ENCODE data around the gene TMEM143. TPM values are rescaled to one million over a fixed set of nuclear protein-coding genes. Genes with fewer than 3 reads are reported as not detected.
"Not testable (repeated sequence)": the region's sequence is repeated elsewhere in the genome, so short reads cannot be mapped to it uniquely, and the experiment has no call there.

Gene TMEM143
- total and polyA plus RNA-seq, 3 donors from 2014 or later: 5.0 to 22.9 (median 14.1) TPM

DNA sequence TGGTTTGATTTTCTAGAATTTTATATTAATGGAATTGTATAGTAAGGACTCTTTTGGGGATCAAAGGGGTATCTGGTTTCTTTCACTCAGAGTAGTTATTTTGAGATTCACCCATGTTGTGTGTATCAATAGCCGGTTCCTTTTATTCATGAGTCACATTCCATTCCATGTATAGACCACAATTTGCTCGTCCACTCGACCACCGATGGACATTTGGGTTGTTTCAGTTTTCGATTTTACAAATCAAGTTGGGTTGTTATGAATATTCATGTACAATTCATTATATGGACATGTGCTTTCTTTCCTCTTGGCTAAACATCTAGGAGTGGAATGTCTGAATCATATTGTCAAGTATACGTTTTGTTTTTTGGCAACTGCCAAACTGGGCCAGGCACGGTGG, 48.0 kb downstream of the TMEM143 start:
- intact Hi-C loops (cut with DNase I; ENCODE audit: low total_unique reads): no loop called here
- Histone ChIP-seq H3K4me1 (peaks cover 3% of the 10 kb centered on the region), H3K27me3 (no peaks in the 10 kb centered on the region), H3K4me3 (no peak overlapping the region), H3K27ac (no peak overlapping the region), H3K9me3 (no peaks in the 10 kb centered on the region), H3K36me3 (ENCODE audit: low read depth, missing control alignments) (no peaks in the 10 kb centered on the region)
- TF ChIP-seq, protein P1, sequence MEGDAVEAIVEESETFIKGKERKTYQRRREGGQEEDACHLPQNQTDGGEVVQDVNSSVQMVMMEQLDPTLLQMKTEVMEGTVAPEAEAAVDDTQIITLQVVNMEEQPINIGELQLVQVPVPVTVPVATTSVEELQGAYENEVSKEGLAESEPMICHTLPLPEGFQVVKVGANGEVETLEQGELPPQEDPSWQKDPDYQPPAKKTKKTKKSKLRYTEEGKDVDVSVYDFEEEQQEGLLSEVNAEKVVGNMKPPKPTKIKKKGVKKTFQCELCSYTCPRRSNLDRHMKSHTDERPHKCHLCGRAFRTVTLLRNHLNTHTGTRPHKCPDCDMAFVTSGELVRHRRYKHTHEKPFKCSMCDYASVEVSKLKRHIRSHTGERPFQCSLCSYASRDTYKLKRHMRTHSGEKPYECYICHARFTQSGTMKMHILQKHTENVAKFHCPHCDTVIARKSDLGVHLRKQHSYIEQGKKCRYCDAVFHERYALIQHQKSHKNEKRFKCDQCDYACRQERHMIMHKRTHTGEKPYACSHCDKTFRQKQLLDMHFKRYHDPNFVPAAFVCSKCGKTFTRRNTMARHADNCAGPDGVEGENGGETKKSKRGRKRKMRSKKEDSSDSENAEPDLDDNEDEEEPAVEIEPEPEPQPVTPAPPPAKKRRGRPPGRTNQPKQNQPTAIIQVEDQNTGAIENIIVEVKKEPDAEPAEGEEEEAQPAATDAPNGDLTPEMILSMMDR (IDR thresholded peaks at IDR 0.05): no peak
- no peak for TF ChIP-seq POLR2A (IDR thresholded peaks at IDR 0.05)
- no peak for DNase-seq
- WGBS, 2 donors: 81 to 88% methylated on average over 7 of the region's 7 CpGs

DNA sequence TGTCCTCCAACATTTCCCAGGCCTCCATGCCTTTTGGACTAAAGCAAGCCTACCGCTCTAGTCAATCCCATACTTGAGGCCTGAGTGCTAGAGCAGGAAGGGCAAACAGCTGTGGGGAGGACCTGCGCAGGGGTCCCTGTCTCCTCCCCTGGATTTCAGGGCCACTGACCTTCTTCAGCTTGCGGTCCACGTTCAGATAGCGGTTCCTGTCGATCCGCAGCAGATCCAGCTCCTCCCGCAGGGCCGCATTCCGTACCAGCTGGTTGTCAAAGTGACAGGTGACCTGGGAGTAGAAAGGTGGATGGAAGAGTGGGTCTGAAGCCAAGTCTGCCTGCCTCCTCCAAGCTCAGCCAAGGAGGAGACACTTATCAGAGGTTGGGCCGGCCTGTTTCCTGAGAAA, 52.4 kb downstream of the TMEM143 start:
- Histone ChIP-seq H3K4me3 (no peak overlapping the region), H3K9me3 (no peaks in the 10 kb centered on the region), H3K36me3 (ENCODE audit: low read depth, missing control alignments) (no peaks in the 10 kb centered on the region), H3K27ac (no peak overlapping the region), H3K27me3 (no peaks in the 10 kb centered on the region), H3K4me1 (peaks cover 22% of the 10 kb centered on the region)
- TF ChIP-seq, protein P1 (IDR thresholded peaks at IDR 0.05): no peak
- TF ChIP-seq POLR2A (IDR thresholded peaks at IDR 0.05): no peak
- DNase-seq: no peak
- intact Hi-C loops (cut with DNase I; ENCODE audit: low total_unique reads): no loop called here
- WGBS, 2 donors: 93 to 95% methylated on average over 5 to 11 of the region's 11 CpGs

DNA sequence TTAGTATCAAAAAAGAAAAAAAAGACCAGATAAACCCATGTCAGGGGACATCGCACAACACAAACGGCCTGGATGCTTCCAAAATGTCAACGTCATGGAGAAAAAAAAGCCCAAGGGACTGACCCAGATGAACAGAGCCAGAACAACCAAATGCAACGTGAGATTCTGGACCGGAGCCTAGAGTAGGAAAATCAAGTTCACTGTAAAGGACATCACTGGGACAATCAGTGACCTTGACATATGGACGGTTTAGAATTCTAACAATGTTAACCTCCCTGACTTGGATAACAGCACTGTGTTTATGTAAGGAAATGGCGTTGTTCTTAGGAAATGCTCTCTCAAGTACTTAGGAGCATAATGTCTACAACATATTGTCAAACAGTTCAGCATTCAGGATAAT, 53.5 kb downstream of the TMEM143 start:
- 24 to 30% methylated on average over 7 of the region's 7 CpGs for WGBS, 2 donors
- intact Hi-C loops (cut with DNase I; ENCODE audit: low total_unique reads): no loop called here

DNA sequence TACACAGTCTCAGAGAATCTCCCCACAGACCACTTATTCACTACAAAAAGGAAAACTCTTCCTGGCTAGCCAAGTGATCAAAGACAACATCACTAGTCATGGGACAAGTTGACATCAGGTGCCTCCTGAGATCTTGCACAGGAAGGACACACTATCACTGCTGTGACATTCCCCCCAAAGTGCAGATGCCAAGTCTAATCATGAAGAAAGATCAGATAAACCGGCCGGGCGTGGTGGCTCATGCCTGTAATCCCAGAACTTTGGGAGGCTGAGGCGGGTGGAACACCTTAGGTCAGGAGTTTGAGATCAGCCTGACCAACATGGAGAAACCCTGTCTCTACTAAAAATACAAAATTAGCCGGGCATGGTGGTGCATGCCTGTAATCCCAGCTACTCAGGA, 54.0 kb downstream of the TMEM143 start:
- H3K9me3 ChIP-seq; H3K36me3 ChIP-seq (ENCODE audit: low read depth, missing control alignments); H3K27me3 ChIP-seq; intact Hi-C loops (cut with DNase I; ENCODE audit: low total_unique reads); H3K4me3 ChIP-seq: not testable (repeated sequence)
- WGBS, 2 donors: 57 to 63% methylated on average over 5 of the region's 5 CpGs
- DNase-seq: peak; percentile 37
- Histone ChIP-seq H3K4me1 (peaks cover 22% of the 10 kb centered on the region), H3K27ac (peak overlapping the region; percentile 63 to 85)

More for the DNA sequence above, 53.5 kb downstream of the TMEM143 start:
- Histone ChIP-seq H3K27ac (peak overlapping the region; percentile 63 to 85), H3K27me3 (no peaks in the 10 kb centered on the region), H3K4me3 (no peak overlapping the region), H3K9me3 (no peaks in the 10 kb centered on the region), H3K4me1 (peaks cover 22% of the 10 kb centered on the region), H3K36me3 (ENCODE audit: low read depth, missing control alignments) (no peaks in the 10 kb centered on the region)
- peak; percentile 74 for DNase-seq
- TF ChIP-seq, protein P1 (IDR thresholded peaks at IDR 0.05): no peak
- no peak for TF ChIP-seq POLR2A (IDR thresholded peaks at IDR 0.05)

DNA sequence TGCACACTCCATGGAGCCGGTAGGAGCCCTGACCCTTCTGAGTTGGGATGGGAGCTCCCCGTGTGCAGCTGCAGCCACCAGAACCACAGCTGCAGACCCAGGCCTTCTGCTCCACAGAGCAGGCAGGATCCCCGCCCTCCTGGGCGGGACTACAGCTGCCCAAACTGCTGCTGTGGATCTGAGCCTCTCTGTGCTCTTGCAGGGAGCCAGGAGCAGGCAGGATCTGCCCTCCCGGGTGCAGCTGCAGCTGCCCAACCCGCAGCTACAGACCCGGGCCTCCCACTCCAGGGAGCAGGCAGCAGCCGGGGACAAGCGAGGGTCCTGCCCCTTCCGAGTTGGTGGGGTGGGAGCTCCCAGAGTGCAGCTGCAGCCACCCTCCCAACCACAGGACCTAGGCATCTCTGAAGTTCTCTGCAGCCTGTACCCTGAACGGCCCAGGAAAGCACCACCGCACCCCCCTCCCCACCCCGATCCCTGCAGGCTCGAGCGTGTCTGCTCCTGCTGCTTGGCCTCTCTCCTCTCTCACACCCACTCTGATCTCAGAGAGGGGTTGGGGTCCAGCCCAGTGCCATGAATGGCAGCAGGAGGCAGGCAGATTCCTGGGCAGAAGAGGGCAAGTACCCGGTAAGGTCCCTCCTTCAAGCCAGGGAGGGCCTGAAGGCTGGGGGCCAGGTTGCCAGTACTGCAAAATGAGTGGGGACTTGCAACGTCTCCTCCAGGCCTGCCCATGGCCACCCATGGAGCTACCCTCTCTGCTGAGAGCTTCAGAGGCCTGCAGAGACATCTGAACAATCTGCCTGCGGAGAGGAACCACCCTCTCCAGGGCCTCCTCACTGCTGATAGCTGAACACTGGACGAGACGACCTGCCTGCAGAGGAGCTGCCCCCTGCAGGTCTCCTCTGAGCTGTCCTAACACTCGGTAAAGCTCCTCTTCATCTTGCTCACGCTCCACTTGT, 54.8 kb downstream of the TMEM143 start:
- Histone ChIP-seq H3K36me3 (ENCODE audit: low read depth, missing control alignments) (no peaks in the 10 kb centered on the region), H3K27ac (peak overlapping the region; percentile 63 to 85), H3K27me3 (no peaks in the 10 kb centered on the region), H3K4me3 (no peak overlapping the region), H3K9me3 (no peaks in the 10 kb centered on the region), H3K4me1 (peaks cover 20% of the 10 kb centered on the region)
- TF ChIP-seq, protein P1 (IDR thresholded peaks at IDR 0.05): peak in 1 of 3 experiments; percentile 20
- no peak for TF ChIP-seq POLR2A (IDR thresholded peaks at IDR 0.05)
- DNase-seq: peak; percentile 62
- intact Hi-C loops (cut with DNase I; ENCODE audit: low total_unique reads): no loop called here
- whole genome bisulfite sequencing, 2 donors: 46 to 51% methylated on average over 10 to 22 of the region's 22 CpGs
